Activated naive CD8-positive, alpha-beta T cell treated with anti-CD3 and anti-CD28 coated beads, Interleukin-2, amount 50 U/mL, for 24 hours (primary cell): ENCODE measurements around the gene MISP.
A peak's percentile ranks its signal among the peaks of the same experiment; 100 is the strongest.

Experiments used
- ATAC-seq: fragments of 150-1000 bp; cut with Tn5 transposase; one replicate; pipeline ENCODE4 v1.10.0; 2021
- DNase-seq: peaks from one replicate; pipeline ENCODE4 v3.0.0; 2021
- H3K27ac Mint-ChIP-seq: one replicate; pipeline ENCODE4 v1.8.0; 2021; ENCODE audit warnings: mild to moderate bottlenecking, mixed read lengths
- H3K27me3 Mint-ChIP-seq: one replicate; pipeline ENCODE4 v1.8.0; 2021; ENCODE audit warnings: mixed read lengths
- H3K36me3 Mint-ChIP-seq: one replicate; pipeline ENCODE4 v1.8.0; 2021; ENCODE audit warnings: low read depth, mixed read lengths
- H3K4me1 Mint-ChIP-seq: one replicate; pipeline ENCODE4 v1.8.0; 2021; ENCODE audit warnings: mixed read lengths
- H3K4me3 Mint-ChIP-seq: one replicate; pipeline ENCODE4 v1.8.0; 2021; ENCODE audit warnings: mild to moderate bottlenecking, moderate library complexity, mixed read lengths
- H3K9me3 Mint-ChIP-seq: one replicate; pipeline ENCODE4 v1.8.0; 2021; ENCODE audit warnings: mixed read lengths

The MISP gene

DNA sequence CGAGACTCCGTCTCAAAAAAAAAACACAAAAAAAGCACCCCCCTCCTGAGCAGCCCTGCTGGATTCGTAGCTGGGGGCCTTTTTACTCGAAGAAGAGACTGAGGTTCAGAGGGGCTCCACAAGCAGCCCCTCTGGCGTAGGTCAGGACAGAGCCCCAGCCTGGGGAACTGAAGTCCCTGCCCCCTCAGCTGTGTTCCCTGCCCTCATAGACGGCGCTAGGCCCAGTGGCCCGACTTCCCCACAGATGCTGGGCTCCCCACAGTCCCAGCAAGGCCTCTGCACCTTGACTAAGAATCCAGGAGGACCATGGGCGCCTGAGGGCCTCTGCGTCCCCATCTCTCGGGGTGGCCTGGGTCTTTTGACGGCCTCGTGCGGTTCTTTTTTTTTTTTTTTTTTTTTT is 1.1 kb upstream of the MISP start:
- no peak for ATAC-seq
- Mint-ChIP-seq H3K4me1 (no peaks in the 10 kb centered on the region), H3K4me3 (no peak overlapping the region), H3K36me3 (no peaks in the 10 kb centered on the region), H3K27me3 (peaks cover 2% of the 10 kb centered on the region), H3K27ac (no peak overlapping the region), H3K9me3 (no peaks in the 10 kb centered on the region)
- DNase-seq = no peak

- Mint-ChIP-seq H3K36me3 (no peaks in the 10 kb centered on the region), H3K4me3 (no peak overlapping the region), H3K4me1 (no peaks in the 10 kb centered on the region), H3K27me3 (peaks cover 2% of the 10 kb centered on the region), H3K27ac (no peak overlapping the region), H3K9me3 (no peaks in the 10 kb centered on the region)
- ATAC-seq (no peak), DNase-seq (no peak)
These were observed 809 bp downstream of the MISP start for GRCh38 chr19:751501-752341.

GRCh38 chr19:752652-753517 is 2.0 kb downstream of the MISP start:
- no peak overlapping the region for H3K27ac Mint-ChIP-seq
- H3K4me3 Mint-ChIP-seq = no peak overlapping the region
- H3K9me3 Mint-ChIP-seq = no peaks in the 10 kb centered on the region
- peaks cover 2% of the 10 kb centered on the region for H3K27me3 Mint-ChIP-seq
- DNase-seq (no peak), ATAC-seq (no peak)
- no peaks in the 10 kb centered on the region for H3K4me1 Mint-ChIP-seq
- H3K36me3 Mint-ChIP-seq = no peaks in the 10 kb centered on the region

DNA sequence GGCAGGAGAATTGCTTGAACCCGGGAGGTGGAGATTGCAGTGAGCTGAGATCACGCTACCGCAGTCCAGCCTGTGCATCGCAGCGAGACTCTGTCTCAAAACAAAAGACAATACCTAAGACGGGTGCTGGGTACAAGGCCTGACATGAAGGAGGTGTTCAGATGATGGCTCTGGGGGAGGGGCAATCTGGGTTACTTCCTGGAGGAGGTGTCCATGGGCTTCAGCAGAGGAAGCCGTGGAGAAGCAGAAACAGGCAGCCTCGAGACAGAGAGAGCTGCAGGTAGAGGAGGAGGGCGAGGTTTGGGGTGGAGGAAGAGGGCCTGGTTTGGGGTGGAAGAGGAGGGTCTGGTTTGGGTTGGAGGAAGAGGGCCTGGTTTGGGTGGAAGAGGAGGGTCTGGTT is 3.6 kb downstream of the MISP start:
- DNase-seq (no peak), ATAC-seq (no peak)
- Mint-ChIP-seq H3K27ac (no peak overlapping the region), H3K36me3 (no peaks in the 10 kb centered on the region), H3K4me1 (no peaks in the 10 kb centered on the region), H3K4me3 (no peak overlapping the region), H3K27me3 (peaks cover 2% of the 10 kb centered on the region), H3K9me3 (peaks cover under 1% of the 10 kb centered on the region)

DNA sequence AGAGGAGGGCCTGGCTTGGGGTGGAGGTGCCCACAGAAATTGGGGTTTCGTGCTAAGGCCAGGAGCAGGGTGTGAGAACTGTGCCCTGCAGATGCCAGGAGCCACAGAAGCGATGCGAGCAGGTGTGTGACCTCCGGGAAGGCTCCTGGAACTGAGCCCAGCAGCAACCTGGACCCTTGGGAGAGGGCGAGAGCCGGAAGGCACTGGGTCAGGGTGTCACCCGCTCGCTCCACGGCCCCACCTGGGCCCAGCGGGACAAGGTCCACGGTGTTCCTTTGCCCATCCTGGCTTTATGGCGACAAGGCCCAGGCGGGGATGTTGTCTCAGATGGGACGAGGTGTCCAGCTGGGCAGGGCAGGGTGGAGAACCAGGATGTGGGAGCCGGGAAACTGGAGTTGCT is 4.2 kb downstream of the MISP start:
- Mint-ChIP-seq H3K27me3 (peaks cover 2% of the 10 kb centered on the region), H3K27ac (no peak overlapping the region), H3K4me1 (no peaks in the 10 kb centered on the region), H3K9me3 (peaks cover 4% of the 10 kb centered on the region), H3K4me3 (no peak overlapping the region), H3K36me3 (no peaks in the 10 kb centered on the region)
- DNase-seq = no peak
- no peak for ATAC-seq

- peak; percentile 81 for ATAC-seq
- Mint-ChIP-seq H3K27ac (no peak overlapping the region), H3K27me3 (peaks cover 2% of the 10 kb centered on the region), H3K4me3 (no peak overlapping the region), H3K4me1 (no peaks in the 10 kb centered on the region), H3K9me3 (peaks cover 4% of the 10 kb centered on the region), H3K36me3 (no peaks in the 10 kb centered on the region)
- peak; percentile 11 for DNase-seq
These were observed 5.3 kb downstream of the MISP start for GRCh38 chr19:756236-756635.

- H3K27ac Mint-ChIP-seq = no peak overlapping the region
- no peak for DNase-seq
- ATAC-seq = no peak
- H3K36me3 Mint-ChIP-seq = no peaks in the 10 kb centered on the region
- H3K27me3 Mint-ChIP-seq = peaks cover 2% of the 10 kb centered on the region
- peaks cover 4% of the 10 kb centered on the region for H3K9me3 Mint-ChIP-seq
- H3K4me1 Mint-ChIP-seq = no peaks in the 10 kb centered on the region
- no peak overlapping the region for H3K4me3 Mint-ChIP-seq
These were observed 6.1 kb downstream of the MISP start for GRCh38 chr19:756821-757688.

- Mint-ChIP-seq H3K27ac (no peak overlapping the region), H3K4me1 (no peaks in the 10 kb centered on the region), H3K4me3 (no peak overlapping the region), H3K27me3 (peaks cover 2% of the 10 kb centered on the region), H3K9me3 (peaks cover 4% of the 10 kb centered on the region), H3K36me3 (no peaks in the 10 kb centered on the region)
- ATAC-seq (no peak), DNase-seq (no peak)
These were observed 7.1 kb downstream of the MISP start for GRCh38 chr19:757811-758668.

DNA sequence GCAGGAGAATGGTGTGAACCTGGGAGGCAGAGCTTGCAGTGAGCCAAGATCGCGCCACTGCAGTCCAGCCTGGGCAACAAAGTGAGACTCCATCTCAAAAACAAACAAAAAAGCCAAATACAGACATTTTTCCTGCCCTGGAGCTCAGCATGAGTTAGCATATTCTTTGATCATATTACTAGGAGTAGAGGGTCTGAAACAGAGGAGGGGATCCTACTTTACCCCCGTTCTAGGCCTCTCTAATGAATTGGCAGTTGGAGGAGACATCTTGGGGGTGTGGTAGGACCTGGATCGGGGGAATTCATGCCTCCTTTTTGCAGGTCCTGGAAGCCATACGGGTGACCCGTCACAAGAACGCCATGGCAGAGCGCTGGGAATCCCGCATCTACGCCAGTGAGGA is 12.3 kb downstream of the MISP start:
- peaks cover 4% of the 10 kb centered on the region for H3K9me3 Mint-ChIP-seq
- ATAC-seq = no peak
- H3K27ac Mint-ChIP-seq = no peak overlapping the region
- H3K27me3 Mint-ChIP-seq = no peaks in the 10 kb centered on the region
- no peak overlapping the region for H3K4me3 Mint-ChIP-seq
- no peak for DNase-seq
- no peaks in the 10 kb centered on the region for H3K36me3 Mint-ChIP-seq
- no peaks in the 10 kb centered on the region for H3K4me1 Mint-ChIP-seq

- Mint-ChIP-seq H3K4me1 (no peaks in the 10 kb centered on the region), H3K9me3 (peaks cover 4% of the 10 kb centered on the region), H3K36me3 (no peaks in the 10 kb centered on the region), H3K27me3 (no peaks in the 10 kb centered on the region), H3K4me3 (no peak overlapping the region), H3K27ac (no peak overlapping the region)
- ATAC-seq = no peak
- no peak for DNase-seq
These were observed 13.0 kb downstream of the MISP start for GRCh38 chr19:763869-764268.

DNA sequence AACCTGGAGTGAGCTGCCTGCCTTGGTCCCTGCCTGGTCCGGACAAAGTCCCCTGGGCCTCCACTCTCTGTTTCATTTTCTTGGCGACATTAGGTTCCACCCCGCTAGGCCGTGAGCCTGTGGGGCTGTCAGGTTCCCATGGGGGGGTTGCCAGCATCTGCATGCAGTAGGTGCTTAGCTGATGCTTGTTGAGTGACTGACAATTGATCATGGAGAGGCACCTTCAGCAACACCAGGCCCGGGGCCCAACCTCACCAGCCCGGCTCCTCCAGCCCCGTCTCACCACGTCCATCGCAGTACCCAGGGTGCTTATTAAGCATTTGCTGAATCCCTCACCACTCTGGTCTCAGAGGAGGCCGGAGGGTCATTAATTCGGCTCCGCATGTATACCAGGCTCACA is 13.4 kb downstream of the MISP start:
- no peak for ATAC-seq
- Mint-ChIP-seq H3K36me3 (no peaks in the 10 kb centered on the region), H3K4me1 (no peaks in the 10 kb centered on the region), H3K27ac (no peak overlapping the region), H3K4me3 (no peak overlapping the region), H3K27me3 (no peaks in the 10 kb centered on the region), H3K9me3 (peaks cover 4% of the 10 kb centered on the region)
- no peak for DNase-seq

- Mint-ChIP-seq H3K27me3 (peaks cover 1% of the 10 kb centered on the region), H3K4me3 (no peak overlapping the region), H3K9me3 (no peaks in the 10 kb centered on the region), H3K36me3 (no peaks in the 10 kb centered on the region), H3K27ac (no peak overlapping the region), H3K4me1 (peaks cover under 1% of the 10 kb centered on the region)
- DNase-seq (no peak), ATAC-seq (no peak)
These were observed 14.3 kb downstream of the MISP start for GRCh38 chr19:765179-765738.

DNA sequence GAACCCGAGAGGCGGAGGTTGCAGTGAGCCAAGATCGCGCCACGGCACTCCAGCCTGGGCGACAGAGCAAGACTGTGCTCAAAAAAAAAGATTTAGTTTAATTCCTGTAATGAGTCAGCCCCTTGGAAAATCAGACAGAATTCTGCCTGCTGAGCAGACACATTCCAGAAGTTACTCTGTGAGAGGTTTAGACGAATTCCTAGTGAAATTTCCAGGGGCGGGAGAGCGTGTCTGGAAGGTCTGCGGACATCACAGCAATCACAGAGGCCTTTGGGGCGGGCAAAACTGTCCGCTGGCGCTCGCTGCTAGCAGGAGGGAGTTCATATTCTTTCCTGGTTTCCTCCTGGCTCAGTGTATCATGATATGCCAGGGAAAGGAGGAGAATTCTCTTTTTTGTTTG is 17.5 kb downstream of the MISP start:
- H3K9me3 Mint-ChIP-seq = no peaks in the 10 kb centered on the region
- no peak overlapping the region for H3K27ac Mint-ChIP-seq
- peaks cover 2% of the 10 kb centered on the region for H3K4me1 Mint-ChIP-seq
- H3K36me3 Mint-ChIP-seq = no peaks in the 10 kb centered on the region
- no peak for ATAC-seq
- DNase-seq = no peak
- no peak overlapping the region for H3K4me3 Mint-ChIP-seq
- H3K27me3 Mint-ChIP-seq = peaks cover 6% of the 10 kb centered on the region
